Hepatocyte (in vitro differentiated cells): Measurements from ENCODE around the gene EGFL8.
"Not testable (repeated sequence)": the region's sequence is repeated elsewhere in the genome, so short reads cannot be mapped to it uniquely, and the experiment has no call there.

Experiments used
- CTCF ChIP-seq: fragments of 200-600 bp; sonication (generic); IDR thresholded peaks from 2 replicates; pipeline ENCODE4 v1.5.1; 2016; ENCODE audit warnings: antibody characterized with exemption, mild to moderate bottlenecking; ENCODE audit not compliant: poor library complexity
- EZH2 ChIP-seq: fragments of 200-600 bp; sonication (generic); IDR thresholded peaks from 2 replicates; pipeline ENCODE4 v1.6.1; 2016; ENCODE audit warnings: antibody characterized with exemption, mild to moderate bottlenecking, borderline replicate concordance
- EZH2phosphoT487 ChIP-seq: fragments of 200-600 bp; sonication (generic); IDR thresholded peaks from one replicate; pipeline ENCODE4 v1.6.1; 2018; ENCODE audit warnings: antibody characterized with exemption, mild to moderate bottlenecking, low read depth, moderate library complexity; ENCODE audit not compliant: unreplicated experiment, severe bottlenecking

- not testable (repeated sequence) for TF ChIP-seq CTCF, EZH2, EZH2phosphoT487
Measured at GRCh38 chr6:32193096-32193495, 28.7 kb downstream of the EGFL8 start.
